Measurements from ENCODE around the gene PPP1R13L. TPM values are rescaled to one million over a fixed set of nuclear protein-coding genes. Genes with fewer than 3 reads are reported as not detected.
"Not testable (repeated sequence)": the region's sequence is repeated elsewhere in the genome, so short reads cannot be mapped to it uniquely, and the experiment has no call there.

The PPP1R13L gene
- total and polyA plus RNA-seq, 2 donors, result 7.7 to 28.1 TPM

- no peak overlapping the region for H3K4me3 ChIP-seq (ENCODE audit: low read depth, low read length)
- H3K4me1 ChIP-seq (ENCODE audit: insufficient read depth), result no peaks in the 10 kb centered on the region
- DNase-seq (ENCODE audit: extremely low spot score), result no peak
- H3K36me3 ChIP-seq (ENCODE audit: insufficient read depth), result no peaks in the 10 kb centered on the region
- WGBS, result 86% methylated on average over 2 of the region's 2 CpGs
- no peak overlapping the region for H3K27ac ChIP-seq (ENCODE audit: low read depth)
These were observed 37.5 kb upstream of the PPP1R13L start for GRCh38 chr19:45442408-45442777.

- DNase-seq (ENCODE audit: extremely low spot score), result no peak
- no peaks in the 10 kb centered on the region for H3K36me3 ChIP-seq (ENCODE audit: insufficient read depth)
- H3K27ac ChIP-seq (ENCODE audit: low read depth), result no peak overlapping the region
- 87% methylated on average over 9 of the region's 9 CpGs for WGBS
- no peak overlapping the region for H3K4me3 ChIP-seq (ENCODE audit: low read depth, low read length)
- no peaks in the 10 kb centered on the region for H3K4me1 ChIP-seq (ENCODE audit: insufficient read depth)
These were observed 36.2 kb upstream of the PPP1R13L start for GRCh38 chr19:45440873-45441654.

- Histone ChIP-seq H3K36me3 (ENCODE audit: insufficient read depth) (no peaks in the 10 kb centered on the region), H3K4me3 (ENCODE audit: low read depth, low read length) (peak overlapping the region; percentile 55), H3K27ac (ENCODE audit: low read depth) (peak overlapping the region; percentile 90), H3K4me1 (ENCODE audit: insufficient read depth) (no peaks in the 10 kb centered on the region)
- 54% methylated on average over 9 of the region's 9 CpGs for WGBS
- DNase-seq (ENCODE audit: extremely low spot score), result no peak
These were observed 35.4 kb upstream of the PPP1R13L start for GRCh38 chr19:45440259-45440638.

- DNase-seq (ENCODE audit: extremely low spot score), result peak; percentile 47
- Histone ChIP-seq H3K36me3 (ENCODE audit: insufficient read depth) (no peaks in the 10 kb centered on the region), H3K4me3 (ENCODE audit: low read depth, low read length) (peak overlapping the region; percentile 55), H3K27ac (ENCODE audit: low read depth) (peak overlapping the region; percentile 90), H3K4me1 (ENCODE audit: insufficient read depth) (no peaks in the 10 kb centered on the region)
- under 1% methylated on average over 78 of the region's 78 CpGs for WGBS
These were observed 34.8 kb upstream of the PPP1R13L start for GRCh38 chr19:45439569-45440258.

- Histone ChIP-seq H3K4me1 (ENCODE audit: insufficient read depth) (no peaks in the 10 kb centered on the region), H3K4me3 (ENCODE audit: low read depth, low read length) (peak overlapping the region; percentile 55), H3K27ac (ENCODE audit: low read depth) (no peak overlapping the region), H3K36me3 (ENCODE audit: insufficient read depth) (no peaks in the 10 kb centered on the region)
- WGBS, result 36% methylated on average over 10 of the region's 10 CpGs
- no peak for DNase-seq (ENCODE audit: extremely low spot score)
These were observed 34.3 kb upstream of the PPP1R13L start for GRCh38 chr19:45439190-45439568.

GRCh38 chr19:45437328-45437727, 32.5 kb upstream of the PPP1R13L start:
- Histone ChIP-seq H3K4me3 (ENCODE audit: low read depth, low read length) (no peak overlapping the region), H3K27ac (ENCODE audit: low read depth) (no peak overlapping the region), H3K4me1 (ENCODE audit: insufficient read depth) (no peaks in the 10 kb centered on the region), H3K36me3 (ENCODE audit: insufficient read depth) (no peaks in the 10 kb centered on the region)
- no peak for DNase-seq (ENCODE audit: extremely low spot score)
- 80% methylated on average over 3 of the region's 3 CpGs for WGBS

GRCh38 chr19:45432543-45432942, 27.7 kb upstream of the PPP1R13L start:
- H3K4me3 ChIP-seq (ENCODE audit: low read depth, low read length); H3K36me3 ChIP-seq (ENCODE audit: insufficient read depth); DNase-seq (ENCODE audit: extremely low spot score); H3K4me1 ChIP-seq (ENCODE audit: insufficient read depth); H3K27ac ChIP-seq (ENCODE audit: low read depth): not testable (repeated sequence)
- 84% methylated on average over 8 of the region's 8 CpGs for WGBS

- H3K4me3 ChIP-seq (ENCODE audit: low read depth, low read length); H3K27ac ChIP-seq (ENCODE audit: low read depth): not testable (repeated sequence)
- 51% methylated on average over 9 of the region's 9 CpGs for WGBS
These were observed 26.1 kb upstream of the PPP1R13L start for GRCh38 chr19:45431008-45431407.

GRCh38 chr19:45429896-45430295, 25.0 kb upstream of the PPP1R13L start:
- H3K4me3 ChIP-seq (ENCODE audit: low read depth, low read length); H3K36me3 ChIP-seq (ENCODE audit: insufficient read depth); DNase-seq (ENCODE audit: extremely low spot score); H3K27ac ChIP-seq (ENCODE audit: low read depth); H3K4me1 ChIP-seq (ENCODE audit: insufficient read depth): not testable (repeated sequence)
- 69% methylated on average over 11 of the region's 11 CpGs for WGBS

More at GRCh38 chr19:45431008-45431407, 26.1 kb upstream of the PPP1R13L start:
- not testable (repeated sequence) for DNase-seq (ENCODE audit: extremely low spot score); H3K36me3 ChIP-seq (ENCODE audit: insufficient read depth); H3K4me1 ChIP-seq (ENCODE audit: insufficient read depth)

GRCh38 chr19:45428384-45429231, 23.7 kb upstream of the PPP1R13L start:
- Histone ChIP-seq H3K36me3 (ENCODE audit: insufficient read depth) (no peaks in the 10 kb centered on the region), H3K4me1 (ENCODE audit: insufficient read depth) (no peaks in the 10 kb centered on the region), H3K4me3 (ENCODE audit: low read depth, low read length) (peak overlapping the region; percentile 43), H3K27ac (ENCODE audit: low read depth) (no peak overlapping the region)
- 2% methylated on average over 73 of the region's 73 CpGs for WGBS
- no peak for DNase-seq (ENCODE audit: extremely low spot score)

GRCh38 chr19:45424191-45425058, 19.6 kb upstream of the PPP1R13L start:
- H3K36me3 ChIP-seq (ENCODE audit: insufficient read depth), result no peaks in the 10 kb centered on the region
- H3K4me3 ChIP-seq (ENCODE audit: low read depth, low read length), result peak overlapping the region; percentile 62
- H3K27ac ChIP-seq (ENCODE audit: low read depth), result peak overlapping the region; percentile 97
- 15% methylated on average over 24 of the region's 24 CpGs for WGBS
- H3K4me1 ChIP-seq (ENCODE audit: insufficient read depth), result peaks cover 3% of the 10 kb centered on the region
- DNase-seq (ENCODE audit: extremely low spot score), result no peak

- peak within 1 kb of the TSS; percentile 97 for H3K27ac ChIP-seq (ENCODE audit: low read depth)
- H3K36me3 ChIP-seq (ENCODE audit: insufficient read depth), result no peaks in the 10 kb centered on the region
- H3K4me3 ChIP-seq (ENCODE audit: low read depth, low read length), result peak within 1 kb of the TSS; percentile 62
- DNase-seq (ENCODE audit: extremely low spot score), result peak; percentile 85
- WGBS, result under 1% methylated on average over 37 of the region's 37 CpGs
- peaks cover 3% of the 10 kb centered on the region for H3K4me1 ChIP-seq (ENCODE audit: insufficient read depth)
These were observed 18.8 kb upstream of the PPP1R13L start, which contains the start of gene ERCC1 for GRCh38 chr19:45423589-45424190. ERCC1 (minus strand) TSS chr19:45423917; CDS start chr19:45423374, 543 bp downstream.

Measured in urinary bladder (tissue), 4 donors.